GM19372 (cell line): ENCODE results near the gene KRTAP10-2.
"Not testable (repeated sequence)": the region's sequence is repeated elsewhere in the genome, so short reads cannot be mapped to it uniquely, and the experiment has no call there.

Experiments used
- ATAC-seq: cut with Tn5 transposase; IDR thresholded peaks from one replicate; pipeline ENCODE4 v1.9.1; 2021; ENCODE audit warnings: mild to moderate bottlenecking, low read depth, moderate library complexity; ENCODE audit not compliant: unreplicated experiment

Gene KRTAP10-2

DNA sequence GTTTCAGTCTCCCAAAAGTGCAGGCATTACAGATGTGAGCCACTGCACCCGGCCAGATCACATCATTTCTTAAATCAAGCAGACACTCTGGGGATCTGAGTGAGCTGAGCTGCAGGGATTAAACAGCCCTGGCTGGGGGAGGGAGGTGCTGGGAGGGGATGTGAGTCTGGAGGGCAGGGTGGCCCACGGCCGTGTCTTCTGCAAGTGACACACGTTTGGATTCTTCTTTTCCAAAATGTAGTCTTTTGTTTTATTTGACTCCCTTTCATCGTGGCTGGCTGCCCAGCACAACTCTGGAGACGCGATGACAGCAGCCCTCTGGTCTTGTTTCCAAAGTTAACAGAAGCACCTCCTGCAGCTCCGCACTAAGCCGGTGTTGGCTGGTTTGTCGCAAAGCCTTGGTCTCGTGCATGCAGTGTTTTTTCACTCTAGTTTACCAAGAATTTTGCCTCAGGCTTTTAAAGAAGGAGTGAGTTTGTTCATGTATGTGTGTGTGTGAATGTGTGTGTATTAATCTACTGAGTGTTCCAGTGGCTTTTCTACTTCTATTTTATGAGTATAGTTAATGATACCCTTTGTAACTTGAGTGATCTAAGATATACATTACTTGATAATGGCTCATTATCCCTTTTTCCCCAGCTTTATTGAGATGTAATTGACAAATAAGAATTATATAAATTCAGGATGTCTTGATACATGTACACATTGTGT is 31.9 kb upstream of the KRTAP10-2 start:
- ATAC-seq = no peak

DNA sequence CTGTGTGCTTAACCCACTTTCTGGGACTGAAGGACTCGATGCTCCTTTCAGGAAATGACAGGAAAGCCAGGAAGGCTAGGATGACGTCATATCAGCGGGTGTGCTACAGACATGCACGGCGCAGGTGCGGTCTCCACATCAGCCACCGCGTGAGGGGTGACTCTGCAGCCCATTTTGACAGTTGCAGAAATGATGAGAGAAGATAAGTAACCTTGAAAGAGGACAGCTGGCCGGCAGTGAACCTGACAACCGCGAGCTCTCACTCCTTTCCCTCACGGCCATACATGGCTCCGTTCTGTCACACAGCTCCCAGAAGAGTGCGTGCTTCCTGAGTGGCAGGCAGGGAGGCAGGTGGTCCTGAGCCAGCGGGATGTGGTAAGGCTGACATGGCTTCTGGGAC is 30.8 kb upstream of the KRTAP10-2 start:
- ATAC-seq = no peak

DNA sequence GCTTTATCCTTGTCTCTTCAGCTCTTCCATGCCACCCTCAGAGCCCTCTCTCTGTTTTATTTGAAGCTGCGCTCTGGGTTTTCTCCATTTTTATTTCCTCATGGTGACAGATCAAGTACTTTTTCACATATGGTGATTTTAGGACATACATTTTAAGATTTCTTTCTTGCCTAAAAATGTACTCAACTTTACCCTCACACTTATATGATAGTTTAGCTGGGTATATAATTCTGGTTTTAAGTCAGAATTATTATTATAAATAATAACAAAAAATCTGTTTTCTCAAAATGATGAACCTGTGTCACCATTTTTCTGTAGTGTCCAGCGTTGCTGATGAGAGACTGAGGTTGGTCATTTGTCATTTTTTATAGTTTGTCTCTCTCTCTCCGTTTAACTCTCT is 29.9 kb upstream of the KRTAP10-2 start:
- ATAC-seq = no peak

DNA sequence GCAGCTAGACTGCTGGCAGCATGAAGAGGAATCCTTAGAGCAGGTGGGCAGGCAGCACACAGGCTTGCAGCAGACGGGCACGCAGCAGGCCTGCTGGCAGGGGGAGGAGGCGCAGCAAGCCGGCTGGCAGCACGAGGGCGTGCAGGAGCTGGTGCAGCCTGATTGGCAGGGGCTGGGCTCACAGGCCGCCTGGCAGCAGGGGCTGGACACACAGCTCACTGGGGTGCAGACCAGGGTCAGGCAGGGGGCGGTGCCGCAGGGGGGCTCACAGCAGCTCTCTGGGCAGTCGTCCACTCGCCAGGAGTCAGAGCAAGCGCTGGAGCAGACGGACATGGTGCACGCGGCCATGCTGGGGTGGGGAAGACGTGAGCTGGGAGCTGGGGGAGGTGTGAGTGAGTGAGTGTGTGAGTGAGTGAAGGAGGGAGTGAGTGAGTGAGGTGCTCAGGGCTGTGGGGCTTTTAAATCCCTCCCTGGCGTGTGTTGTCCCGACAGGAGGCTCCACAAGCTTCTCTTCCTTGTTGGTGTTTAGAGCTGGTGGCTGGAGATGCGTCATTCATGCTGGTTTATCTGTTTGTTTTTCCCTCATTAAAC is 29.0 kb upstream of the KRTAP10-2 start, which contains the start of gene KRTAP10-5:
Gene KRTAP10-5 (minus strand): TSS at position 374 of the 591 bp plus-strand sequence. CDS start 26 bp downstream, at position 348.
- ATAC-seq = not testable (repeated sequence)

- no peak for ATAC-seq
Observed at GRCh38 chr21:44579833-44580144, 28.5 kb upstream of the KRTAP10-2 start.

DNA sequence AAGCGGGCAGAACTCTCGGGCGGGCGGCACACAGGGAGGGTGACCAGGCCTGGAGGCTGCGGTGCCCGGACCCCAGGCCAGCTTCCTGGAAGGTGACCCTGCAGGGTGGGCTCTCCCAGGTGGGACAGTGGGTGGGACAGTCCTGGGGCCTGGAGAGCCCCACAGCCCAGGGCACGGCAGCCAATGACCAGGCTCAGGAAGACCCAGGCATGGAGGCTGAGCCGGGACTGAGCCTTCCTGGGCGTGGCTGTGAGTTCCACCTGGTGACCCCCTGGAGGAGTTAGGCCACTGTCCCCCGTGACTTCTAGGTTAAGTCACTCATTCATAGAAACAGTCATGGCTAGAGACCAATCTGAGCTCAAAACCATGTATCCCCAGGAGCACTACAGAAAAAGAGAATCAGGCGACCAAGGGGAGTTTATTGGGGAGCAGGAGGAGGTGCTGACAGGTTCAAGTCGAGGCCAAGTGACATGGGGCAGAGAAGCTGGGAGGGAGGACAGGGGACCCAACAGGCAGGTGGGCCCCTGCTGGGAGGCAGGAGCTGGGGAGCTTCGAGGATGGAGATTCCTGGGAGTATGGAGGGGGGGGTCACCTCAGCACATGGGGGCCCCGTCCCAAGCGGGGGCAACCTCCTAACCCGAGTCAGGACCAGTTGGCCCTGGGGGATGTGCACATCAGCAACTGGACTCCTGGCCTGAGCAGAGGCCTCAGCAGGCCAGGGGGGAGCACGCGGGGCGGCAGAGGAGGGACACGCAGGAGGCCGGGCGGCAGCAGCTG is 27.9 kb upstream of the KRTAP10-2 start:
- no peak for ATAC-seq

GRCh38 chr21:44578371-44579055 is 27.2 kb upstream of the KRTAP10-2 start:
- no peak for ATAC-seq

GRCh38 chr21:44576025-44576420 is 24.7 kb upstream of the KRTAP10-2 start:
- ATAC-seq = no peak

DNA sequence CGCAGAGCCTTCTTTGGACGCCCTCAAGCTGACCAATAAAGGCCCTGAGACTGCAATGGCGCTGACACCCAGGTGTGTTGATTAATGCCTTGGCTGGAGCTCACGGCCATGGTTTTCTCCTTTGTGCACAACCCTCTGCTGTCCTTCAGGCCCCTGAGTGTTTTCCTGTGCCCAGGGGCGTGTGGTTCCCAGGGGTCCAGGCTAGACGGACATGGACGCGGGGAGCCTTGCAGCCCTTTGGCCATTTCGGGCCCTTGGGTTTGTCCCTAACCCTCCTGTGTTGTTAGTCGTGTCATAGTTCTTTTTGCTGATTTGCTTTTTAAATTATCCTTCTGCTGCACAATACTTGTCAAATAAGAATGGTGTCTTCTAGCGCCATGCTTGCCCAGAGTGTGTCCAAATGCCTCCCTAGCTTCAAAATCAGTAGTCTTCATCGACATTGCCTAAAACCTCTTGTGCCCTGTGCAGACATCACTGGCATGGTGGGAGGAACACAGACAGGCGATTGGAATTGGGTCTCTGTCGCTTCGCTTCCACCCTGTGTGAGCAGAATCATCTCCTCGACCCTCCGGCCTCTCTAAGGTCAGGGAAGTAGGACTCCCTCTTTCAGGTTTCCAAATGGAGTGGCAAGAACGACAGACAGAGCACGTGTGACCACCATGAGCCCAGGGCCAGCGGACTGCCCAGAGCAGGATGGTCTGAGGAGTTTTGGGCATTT is 24.2 kb upstream of the KRTAP10-2 start:
- no peak for ATAC-seq

GRCh38 chr21:44574457-44575306 is 23.4 kb upstream of the KRTAP10-2 start:
- ATAC-seq = no peak

GRCh38 chr21:44573630-44574456 is 22.5 kb upstream of the KRTAP10-2 start, which contains the start of gene KRTAP10-4:
KRTAP10-4 (plus strand) TSS chr21:44573729; CDS start chr21:44573759, 30 bp downstream.
- ATAC-seq = not testable (repeated sequence)

DNA sequence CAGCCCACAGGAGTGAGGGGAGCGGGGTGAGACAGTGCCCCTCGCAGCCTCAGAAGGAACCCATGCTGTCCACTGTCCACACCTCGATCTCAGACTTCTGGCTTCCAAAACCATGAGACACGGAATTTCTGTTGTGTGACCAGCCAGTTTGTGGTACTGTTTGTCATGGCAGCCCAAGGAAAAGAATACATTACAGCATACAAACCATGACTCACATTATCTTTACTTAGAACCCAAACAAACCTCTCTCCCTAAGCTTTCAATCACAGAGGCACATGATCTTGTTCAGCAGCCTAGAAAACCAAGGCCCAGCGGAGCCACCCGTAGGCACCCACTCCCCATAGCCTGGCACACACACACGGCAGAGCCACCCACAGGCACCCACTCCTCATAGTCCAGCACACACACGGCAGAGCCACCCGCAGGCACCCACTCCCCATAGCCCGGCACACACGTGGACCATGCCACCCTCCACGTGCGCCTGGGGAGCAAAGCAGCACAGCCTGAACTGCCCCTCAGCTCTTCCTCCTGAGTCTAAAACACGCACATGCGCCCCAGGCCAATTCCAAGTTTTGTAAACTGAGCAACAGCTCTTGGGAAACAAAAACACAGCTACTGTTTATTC is 21.8 kb upstream of the KRTAP10-2 start:
- no peak for ATAC-seq

- no peak for ATAC-seq
Observed at GRCh38 chr21:44571844-44572782, 20.8 kb upstream of the KRTAP10-2 start.

DNA sequence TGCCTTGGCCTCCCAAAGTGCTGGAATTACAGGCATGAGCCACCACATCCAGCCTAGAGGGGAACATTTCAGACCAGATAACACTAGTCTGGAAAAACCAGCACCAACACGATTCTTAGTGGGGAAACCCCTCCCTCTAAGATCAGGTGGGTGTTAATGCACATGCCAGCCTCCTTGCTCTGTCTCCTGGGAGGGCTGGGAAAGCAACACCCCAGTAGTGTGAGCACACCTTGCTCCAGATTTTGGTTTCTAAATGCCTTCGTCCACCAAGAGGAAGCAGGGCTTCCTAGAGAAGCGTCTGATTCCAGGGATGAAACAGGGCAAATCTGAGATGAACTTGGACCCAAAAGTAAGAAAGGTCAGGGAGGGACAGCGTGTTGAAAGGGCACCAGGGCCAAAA is 20.0 kb upstream of the KRTAP10-2 start:
- ATAC-seq = no peak

DNA sequence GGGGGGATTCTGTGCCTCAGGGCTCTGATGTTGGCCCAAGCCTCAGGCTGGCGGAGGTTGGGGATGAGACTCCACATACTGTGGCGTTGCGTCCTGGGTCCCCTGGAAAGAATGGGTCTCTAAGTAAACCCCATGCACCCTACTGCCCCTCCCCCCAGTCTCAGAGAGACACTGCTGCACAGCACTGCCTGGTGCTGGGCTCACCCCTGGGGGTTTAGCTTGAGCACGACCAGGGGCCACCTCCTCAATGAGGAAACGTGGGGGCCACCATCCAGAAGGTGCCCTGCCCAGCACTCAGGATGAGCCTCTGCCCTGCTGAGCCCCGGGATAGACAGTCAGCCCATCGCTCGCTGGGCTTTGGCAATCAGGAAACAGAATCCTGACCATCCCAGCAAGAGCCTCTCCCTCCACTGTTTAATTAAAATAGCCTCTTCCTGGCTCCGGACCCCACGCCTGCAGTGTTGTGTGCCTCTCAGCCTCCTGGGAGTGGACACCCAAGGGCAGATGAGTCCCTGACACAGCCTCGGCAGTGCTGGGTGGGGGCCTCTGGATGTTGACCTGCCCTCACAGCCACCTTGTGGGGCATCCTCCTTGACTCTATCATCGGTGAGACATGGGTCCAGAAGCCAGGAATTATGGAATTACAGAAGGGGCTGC is 18.7 kb upstream of the KRTAP10-2 start:
- no peak for ATAC-seq
